HG03280 (cell line): ENCODE results near the gene KLHL20.
"Not testable (repeated sequence)": the region's sequence is repeated elsewhere in the genome, so short reads cannot be mapped to it uniquely, and the experiment has no call there.

Experiments used
- ATAC-seq: cut with Tn5 transposase; IDR thresholded peaks from one replicate; pipeline ENCODE4 v1.9.1; 2021; ENCODE audit warnings: mild to moderate bottlenecking, moderate library complexity; ENCODE audit not compliant: unreplicated experiment

Gene KLHL20, protein sequence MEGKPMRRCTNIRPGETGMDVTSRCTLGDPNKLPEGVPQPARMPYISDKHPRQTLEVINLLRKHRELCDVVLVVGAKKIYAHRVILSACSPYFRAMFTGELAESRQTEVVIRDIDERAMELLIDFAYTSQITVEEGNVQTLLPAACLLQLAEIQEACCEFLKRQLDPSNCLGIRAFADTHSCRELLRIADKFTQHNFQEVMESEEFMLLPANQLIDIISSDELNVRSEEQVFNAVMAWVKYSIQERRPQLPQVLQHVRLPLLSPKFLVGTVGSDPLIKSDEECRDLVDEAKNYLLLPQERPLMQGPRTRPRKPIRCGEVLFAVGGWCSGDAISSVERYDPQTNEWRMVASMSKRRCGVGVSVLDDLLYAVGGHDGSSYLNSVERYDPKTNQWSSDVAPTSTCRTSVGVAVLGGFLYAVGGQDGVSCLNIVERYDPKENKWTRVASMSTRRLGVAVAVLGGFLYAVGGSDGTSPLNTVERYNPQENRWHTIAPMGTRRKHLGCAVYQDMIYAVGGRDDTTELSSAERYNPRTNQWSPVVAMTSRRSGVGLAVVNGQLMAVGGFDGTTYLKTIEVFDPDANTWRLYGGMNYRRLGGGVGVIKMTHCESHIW

DNA sequence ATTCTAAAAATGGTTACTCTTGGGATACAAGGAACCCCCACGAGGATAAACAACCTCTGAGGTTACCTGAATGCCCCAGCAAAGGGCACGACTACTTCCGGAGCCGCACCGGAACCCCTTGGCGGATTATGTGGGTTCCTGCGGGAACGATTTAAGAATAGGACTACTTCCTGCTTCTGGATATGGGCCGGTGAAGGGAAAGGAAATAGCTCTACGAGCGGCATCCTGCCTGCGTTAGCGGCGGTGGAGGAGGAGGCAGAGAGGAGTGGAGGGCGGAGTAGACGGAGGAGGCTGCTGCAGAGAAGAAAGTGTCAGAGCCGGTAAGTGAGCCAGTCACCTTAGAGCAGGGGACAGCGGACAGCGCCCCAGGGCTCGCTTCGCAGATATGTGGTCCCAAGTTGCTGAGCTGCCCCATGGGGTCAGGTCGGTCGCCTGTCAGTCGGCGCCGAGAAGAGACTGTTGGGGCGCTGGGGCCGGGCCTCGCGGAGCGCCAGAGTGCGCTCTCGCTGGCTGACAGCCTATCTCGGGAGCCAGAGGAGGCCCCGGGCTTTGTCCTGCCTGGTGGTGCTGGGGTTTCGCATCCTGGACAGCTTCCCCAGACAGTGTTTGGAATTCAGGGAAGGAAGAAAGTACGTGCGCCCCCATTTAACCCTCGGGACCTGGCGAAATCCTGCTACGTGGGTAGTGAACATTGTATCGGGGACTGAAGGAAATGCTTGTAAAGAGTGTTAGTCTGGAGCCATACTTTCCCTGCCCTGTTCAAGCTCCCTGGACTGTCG, at the start of gene KLHL20:
TSS of gene KLHL20 (plus strand) at position 223 of the 779 bp plus-strand sequence. CDS start 1,063 bp downstream, outside the sequence.
- peak; percentile 90 for ATAC-seq

DNA sequence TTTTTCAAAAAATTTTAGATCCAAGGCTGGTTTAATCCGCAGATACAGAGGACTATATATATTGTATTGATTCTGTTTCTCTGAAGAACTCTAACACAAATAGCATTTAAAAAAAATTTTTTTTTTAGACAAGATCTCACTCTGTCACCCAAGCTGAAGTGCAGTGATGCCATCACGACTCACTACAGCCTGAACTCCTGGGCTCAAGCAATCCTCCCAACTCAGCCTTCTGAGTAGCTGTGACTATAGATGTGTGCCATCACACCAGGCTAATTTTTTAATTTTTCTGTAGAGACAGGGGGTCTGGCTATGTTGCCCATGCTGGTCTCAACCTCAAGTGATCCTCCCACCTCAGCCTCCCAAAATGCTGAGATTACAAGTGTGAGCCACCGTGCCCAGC, 48.1 kb upstream of the KLHL20 start:
- no peak for ATAC-seq

DNA sequence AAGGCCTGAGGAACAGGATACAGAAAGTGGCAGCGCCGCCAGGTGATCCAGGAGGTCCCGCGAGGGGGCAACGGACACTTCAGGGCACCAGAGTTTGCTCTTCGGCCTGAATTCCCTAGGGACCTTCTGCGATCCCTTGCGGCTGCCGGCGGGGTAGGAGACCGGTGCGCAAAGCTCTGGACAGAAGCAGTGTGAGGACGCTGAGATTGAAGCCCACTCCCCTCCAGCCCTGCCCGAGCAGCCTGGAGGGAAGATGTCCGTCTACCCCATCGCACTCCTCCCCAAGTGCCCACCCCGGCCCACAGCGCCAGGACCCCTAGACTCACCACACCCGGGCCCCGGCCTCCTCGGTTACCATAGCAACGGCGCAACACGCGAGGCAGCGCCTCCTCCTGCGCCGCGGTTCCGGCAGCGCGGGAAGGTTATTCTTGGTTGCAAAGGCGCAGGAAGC, 45.3 kb upstream of the KLHL20 start, which contains the start of gene ANKRD45:
TSS of gene ANKRD45 (minus strand) at position 361 of the 451 bp plus-strand sequence. CDS start 10,433 bp downstream, outside the sequence.
- no peak for ATAC-seq

DNA sequence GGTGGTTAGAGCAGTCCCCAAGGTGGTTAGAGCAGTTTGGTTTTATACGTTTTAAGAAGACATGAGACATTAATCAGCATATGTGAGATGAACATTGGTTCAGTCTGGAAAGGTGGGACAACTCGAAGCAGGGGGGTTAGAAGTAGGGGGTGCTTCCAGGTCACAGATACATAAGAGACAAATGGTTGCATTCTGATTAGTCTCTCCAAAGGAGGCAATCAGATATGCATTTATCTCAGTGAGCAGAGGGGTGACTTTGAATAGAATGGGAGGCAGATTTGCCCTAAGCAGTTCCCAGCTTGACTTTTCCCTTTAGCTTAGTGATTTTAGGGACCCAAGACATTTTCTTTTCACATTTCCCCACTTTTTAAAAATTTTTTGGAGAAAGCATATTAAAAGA, 40.3 kb upstream of the KLHL20 start:
- ATAC-seq, result not testable (repeated sequence)

DNA sequence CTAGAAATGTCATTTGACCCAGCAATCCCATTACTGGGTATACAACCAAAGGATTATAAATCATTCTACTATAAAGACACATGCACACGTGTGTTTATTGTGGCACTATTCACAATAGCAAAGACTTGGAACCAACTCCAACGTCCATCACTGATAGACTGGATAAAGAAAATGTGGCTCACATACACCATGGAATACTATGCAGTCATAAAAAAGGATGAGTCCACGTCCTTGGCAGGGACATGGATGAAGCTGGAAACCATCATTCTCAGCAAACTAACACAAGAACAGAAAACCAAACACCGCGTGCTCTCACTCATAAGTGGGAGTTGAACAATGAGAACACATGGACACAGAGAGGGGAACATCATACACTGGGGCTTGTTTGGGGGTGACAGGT, 34.6 kb upstream of the KLHL20 start:
- not testable (repeated sequence) for ATAC-seq

DNA sequence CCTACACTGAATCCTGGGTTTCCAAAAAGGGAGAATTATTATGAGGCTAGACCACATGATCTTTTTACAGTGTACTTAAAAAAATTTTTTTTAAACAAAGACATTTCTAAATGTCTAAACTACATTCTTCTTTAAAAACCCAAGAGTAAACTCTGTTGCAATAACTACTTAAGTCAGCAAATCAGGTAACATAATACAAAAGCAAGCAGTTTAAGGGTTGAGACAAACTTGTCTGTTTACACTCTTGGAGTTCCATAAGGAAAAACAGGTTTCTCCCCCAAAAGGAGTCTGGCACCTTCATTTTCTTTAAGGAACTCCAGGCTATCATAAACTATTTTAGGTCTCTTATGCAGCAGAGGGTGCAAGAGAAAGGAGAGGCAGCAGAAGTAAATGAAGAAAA, 32.6 kb upstream of the KLHL20 start:
- ATAC-seq, result no peak

DNA sequence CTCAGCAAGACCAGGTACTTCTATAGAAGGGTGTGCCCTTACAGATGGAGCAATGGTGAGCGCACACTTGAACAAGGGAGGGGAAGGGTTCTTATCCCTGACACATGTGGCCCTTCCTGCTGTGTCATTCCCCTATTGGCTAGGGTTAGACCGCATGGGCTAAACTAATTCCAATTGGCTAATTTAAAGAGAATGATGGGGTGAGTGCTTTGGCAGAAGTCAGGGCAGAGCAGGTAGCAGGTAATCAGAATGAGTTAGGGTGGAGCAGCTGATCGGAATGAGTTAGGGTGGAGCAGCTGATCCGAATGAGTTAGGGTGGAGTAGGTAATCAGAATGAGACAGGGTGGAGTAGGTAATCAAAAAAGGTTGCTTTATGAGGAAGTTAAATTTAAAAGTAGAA, 30.9 kb upstream of the KLHL20 start:
- ATAC-seq, result not testable (repeated sequence)

DNA sequence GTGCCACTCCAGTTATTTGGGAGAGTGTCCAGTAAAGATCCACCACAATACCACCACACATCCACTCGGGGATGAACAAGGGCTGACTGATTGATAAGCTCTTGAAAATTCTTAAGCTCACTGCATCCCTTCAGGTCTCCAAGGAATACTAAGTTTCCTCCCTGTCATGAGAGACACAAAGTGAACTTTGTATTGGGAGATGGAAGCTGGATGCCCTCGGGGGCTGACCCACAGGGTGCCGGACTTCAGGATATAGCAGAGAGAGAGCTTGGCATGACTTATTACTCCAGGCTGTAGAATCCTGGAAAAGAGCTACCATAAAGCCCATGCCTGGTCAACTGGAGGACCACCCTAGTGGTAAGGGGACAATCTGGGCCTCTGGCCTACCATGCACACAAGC, 29.7 kb upstream of the KLHL20 start:
- not testable (repeated sequence) for ATAC-seq

DNA sequence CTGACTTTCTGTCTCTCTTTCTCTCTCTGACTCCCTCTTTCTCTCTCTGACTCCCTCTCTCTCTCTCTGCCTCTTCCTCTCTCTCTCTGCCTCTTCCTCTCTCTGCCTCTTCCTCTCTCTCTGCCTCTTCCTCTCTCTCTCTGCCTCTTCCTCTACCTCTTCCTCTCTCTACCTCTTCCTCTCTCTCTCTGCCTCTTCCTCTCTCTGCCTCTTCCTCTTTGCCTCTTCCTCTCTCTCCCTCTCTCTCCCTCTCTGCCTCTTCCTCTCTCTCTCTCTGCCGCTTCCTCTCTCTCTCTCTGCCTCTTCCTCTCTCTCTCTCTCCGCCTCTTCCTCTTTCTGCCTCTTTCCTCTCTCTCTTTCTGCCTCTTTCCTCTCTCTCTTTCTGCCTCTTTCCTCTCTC, 26.5 kb upstream of the KLHL20 start:
- ATAC-seq, result no peak

DNA sequence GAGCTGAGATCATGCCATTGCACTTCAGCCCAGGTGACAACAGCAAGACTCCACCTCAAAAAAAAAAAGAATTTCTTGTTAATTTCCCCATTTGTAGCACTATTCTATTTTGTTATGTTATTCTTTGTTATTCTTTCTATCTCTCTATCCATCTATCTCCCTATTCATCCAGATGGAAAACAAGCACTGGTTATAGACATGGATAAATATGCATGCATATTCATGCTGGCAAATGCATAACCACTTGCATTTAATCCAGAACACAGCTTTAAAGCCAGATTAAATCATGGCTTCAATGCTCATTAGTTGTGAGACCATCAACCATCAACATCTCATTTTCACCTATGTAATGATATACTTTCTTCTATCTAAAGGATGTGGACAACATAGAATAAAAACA, 21.5 kb upstream of the KLHL20 start:
- ATAC-seq, result no peak

DNA sequence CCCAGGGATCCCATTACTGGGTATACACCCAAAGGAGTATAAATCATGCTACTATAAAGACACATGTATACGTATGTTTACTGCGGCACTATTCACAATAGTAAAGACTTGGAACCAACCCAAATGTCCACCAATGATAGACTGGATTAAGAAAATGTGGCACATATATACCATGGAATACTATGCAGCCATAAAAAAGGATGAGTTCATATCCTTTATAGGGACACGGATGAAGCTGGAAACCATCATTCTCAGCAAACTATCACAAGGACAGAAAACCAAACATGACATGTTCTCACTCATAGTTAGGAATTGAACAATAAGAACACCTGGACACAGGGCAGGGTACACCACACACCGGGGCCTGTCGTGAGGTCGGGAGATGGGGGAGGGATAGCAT, 13.5 kb upstream of the KLHL20 start:
- ATAC-seq, result not testable (repeated sequence)

DNA sequence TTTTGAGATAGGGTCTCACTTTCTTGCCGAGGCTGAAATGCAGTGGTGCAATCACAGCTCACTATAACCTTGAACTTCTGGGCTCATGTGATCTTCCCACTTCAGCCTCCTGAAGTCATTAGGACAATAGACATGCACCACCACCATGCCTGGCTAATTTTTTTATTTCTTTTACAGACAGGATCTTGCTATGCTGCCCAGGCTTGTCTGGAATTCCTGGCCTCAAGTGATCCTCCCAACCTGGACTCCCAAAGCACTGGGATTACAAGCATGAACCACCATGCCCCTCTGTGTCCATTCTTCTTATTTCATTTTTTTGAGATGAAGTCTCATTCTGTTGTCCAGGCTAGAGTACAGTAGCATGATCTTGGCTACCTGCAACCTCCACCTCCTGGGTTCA, 12.0 kb upstream of the KLHL20 start:
- no peak for ATAC-seq

DNA sequence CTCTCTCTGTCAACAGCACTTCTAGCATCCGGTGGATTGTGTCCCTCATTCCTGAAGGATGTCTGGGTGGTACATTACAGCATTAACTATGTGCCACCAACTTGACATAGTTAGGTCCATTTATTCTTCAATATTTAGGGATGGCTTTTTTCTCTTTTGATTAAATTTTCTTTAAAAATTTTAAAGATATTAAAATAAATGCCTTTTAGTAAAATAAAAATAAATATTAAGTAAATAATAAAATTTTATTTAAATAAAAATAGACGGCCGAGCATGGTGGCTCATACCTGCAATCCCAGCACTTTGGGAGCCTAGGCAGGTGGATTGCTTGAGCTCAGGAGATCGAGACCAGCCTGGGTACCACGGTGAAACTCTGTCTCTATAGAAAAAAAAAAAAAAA, 9.7 kb upstream of the KLHL20 start:
- no peak for ATAC-seq

DNA sequence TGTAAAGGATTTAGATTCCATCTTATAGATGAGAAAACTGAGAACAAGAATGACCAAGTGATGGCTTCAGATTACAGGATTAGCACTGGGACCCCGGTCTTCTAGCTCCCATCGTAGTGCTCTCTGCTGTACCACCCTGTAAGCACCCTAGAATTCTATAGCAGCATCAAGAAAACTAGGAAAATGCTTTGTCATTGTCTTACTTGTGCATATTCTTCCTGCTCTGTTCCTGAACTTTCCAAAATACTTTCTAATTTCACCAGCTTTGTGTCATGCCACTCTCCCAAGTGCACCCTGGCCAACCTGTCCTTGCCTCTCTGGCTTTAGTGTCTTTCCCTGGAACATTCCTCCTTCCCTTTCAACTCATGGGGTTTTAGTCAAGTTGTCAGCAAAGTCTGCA, 6.0 kb upstream of the KLHL20 start:
- no peak for ATAC-seq

DNA sequence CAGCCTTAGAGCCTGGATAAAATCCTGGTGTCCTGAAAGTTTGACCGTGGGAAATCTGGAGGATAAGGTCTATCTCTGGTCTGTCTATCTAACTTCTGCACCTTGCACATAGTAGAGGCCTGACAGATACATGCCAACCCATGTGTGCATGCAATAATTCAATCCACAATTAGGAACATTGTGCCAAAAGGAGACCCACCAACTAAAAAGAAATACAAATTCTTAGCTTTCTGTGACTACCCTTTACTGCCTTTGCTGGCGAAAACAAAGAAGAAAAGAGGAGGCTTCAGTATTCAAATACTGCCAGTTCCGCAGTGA, 381 bp upstream of the KLHL20 start:
- no peak for ATAC-seq

DNA sequence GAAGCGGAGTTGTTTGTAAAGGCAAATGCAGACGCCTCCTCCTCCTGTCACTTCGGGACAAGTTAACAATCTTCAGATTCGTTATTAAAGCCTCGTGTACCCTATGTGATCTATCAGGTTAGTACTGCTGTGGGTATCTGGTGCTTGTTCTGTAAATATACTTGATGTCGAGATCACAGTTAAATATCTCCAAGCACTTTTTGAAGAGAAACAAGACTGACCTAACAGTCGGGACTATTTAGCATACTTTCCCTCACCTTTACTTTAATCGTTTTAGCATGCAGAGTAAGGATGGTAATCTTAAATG, 710 bp downstream of the KLHL20 start:
- ATAC-seq, result no peak

DNA sequence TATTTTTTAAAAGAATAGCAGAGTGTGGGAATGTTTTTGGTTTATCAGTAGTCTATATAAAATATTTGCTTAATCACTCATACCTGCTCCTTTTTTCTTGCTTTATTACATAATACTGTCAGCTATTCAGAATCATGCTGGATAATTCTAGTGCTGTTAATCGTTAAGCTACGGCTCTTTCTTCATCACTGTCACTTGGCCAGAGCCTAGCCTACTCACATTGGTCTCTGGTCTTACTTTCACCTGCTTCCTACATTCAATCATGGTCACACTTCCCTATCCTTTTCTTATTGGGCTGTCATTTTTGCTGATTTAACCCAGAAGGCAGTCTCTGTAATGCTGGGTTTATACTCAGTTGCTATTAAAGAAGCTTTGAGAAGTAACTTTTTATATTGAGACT, 2.5 kb downstream of the KLHL20 start:
- ATAC-seq, result no peak

DNA sequence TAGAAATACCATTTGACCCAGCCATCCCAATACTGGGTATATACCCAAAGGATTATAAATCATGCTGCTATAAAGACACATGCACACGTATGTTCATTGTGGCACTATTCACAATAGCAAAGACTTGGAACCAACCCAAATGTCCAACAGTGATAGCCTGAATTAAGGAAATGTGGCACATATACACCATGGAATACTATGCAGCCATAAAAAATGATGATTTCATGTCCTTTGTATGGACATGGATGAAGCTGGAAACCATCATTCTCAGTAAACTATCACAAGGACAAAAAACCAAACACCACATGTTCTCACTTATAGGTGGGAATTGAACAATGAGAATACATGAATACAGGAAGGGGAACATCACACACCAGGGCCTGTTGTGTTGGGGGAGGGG, 16.6 kb downstream of the KLHL20 start:
- not testable (repeated sequence) for ATAC-seq

DNA sequence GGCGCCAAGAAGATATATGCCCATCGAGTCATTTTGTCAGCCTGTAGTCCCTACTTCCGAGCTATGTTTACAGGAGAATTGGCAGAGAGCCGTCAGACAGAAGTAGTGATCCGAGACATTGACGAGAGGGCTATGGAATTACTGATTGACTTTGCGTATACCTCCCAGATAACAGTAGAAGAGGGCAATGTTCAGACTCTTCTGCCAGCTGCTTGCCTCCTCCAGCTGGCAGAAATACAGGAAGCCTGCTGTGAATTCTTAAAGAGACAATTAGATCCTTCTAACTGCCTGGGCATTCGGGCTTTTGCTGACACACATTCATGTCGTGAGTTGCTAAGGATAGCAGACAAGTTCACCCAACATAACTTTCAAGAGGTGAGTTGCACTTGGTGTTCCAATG, 19.1 kb downstream of the KLHL20 start:
- no peak for ATAC-seq

DNA sequence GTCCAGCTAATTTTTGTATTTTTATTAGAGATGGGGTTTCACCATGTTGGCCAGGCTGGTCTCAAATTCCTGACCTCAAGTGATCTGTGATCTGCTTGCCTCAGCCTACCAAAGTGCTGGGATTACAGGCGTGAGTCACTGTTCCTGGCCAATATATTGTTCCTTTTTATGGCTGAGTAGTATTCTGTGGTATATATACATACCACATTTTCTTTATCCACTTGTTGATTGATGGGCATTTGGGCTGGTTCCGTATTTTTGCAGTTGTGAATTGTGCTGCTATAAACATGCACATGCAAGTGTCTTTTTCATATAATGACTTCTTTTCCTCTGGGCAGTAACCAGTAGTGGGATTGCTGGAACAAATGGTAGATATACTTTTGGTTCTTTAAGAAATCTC, 21.3 kb downstream of the KLHL20 start:
- not testable (repeated sequence) for ATAC-seq

DNA sequence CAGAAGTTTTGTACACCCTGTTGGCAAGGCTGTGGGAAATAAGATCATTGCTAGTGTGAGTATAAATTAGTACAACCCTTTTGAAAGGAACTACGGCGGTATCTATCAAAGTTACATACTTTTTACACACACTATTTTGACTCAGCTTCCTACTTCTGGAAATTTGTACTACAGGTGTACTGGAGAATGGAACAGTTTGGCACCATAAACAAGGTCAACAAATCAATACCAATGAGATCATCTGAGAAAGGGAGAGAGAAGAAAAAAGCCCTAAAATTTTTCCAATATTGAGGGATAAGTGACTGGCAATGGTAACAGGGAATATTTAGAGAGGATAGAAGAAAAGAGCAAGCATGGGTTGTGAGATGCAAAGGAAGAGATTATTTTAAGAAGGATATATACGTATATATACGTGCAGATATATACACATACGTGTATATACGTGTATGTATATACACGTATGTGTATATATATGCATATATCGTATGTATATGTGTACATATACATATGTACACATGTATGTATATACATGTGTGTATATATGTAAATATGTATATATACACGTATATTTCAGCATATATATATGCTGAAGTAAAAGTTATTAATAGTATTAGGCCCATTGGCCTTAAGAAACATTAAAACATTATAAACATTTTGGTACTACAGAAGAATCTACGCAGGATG, 27.6 kb downstream of the KLHL20 start:
- no peak for ATAC-seq
